GM19467 (cell line): ENCODE data around the gene CECR2.

Experiments
- ATAC-seq: cut with Tn5 transposase; IDR thresholded peaks from one replicate; pipeline ENCODE4 v1.9.1; 2021; ENCODE audit warnings: mild to moderate bottlenecking, moderate library complexity; ENCODE audit not compliant: unreplicated experiment

CECR2 gene

GRCh38 chr22:17444204-17444504 lies 74.9 kb downstream of the CECR2 start:
- no peak for ATAC-seq

GRCh38 chr22:17446698-17447097 lies 77.4 kb downstream of the CECR2 start:
- no peak for ATAC-seq

GRCh38 chr22:17451316-17451715 lies 82.1 kb downstream of the CECR2 start:
- no peak for ATAC-seq

- no peak for ATAC-seq
These were observed 91.6 kb downstream of the CECR2 start for GRCh38 chr22:17460895-17461294.

- no peak for ATAC-seq
These were observed 101.7 kb downstream of the CECR2 start for GRCh38 chr22:17470880-17471500.

GRCh38 chr22:17471886-17472535 lies 102.8 kb downstream of the CECR2 start:
- ATAC-seq = no peak

GRCh38 chr22:17472932-17473331 lies 103.7 kb downstream of the CECR2 start:
- ATAC-seq = no peak

GRCh38 chr22:17475318-17476230 lies 106.3 kb downstream of the CECR2 start:
- ATAC-seq = no peak

GRCh38 chr22:17476838-17477237 lies 107.6 kb downstream of the CECR2 start:
- ATAC-seq = no peak

GRCh38 chr22:17477391-17477833 lies 108.2 kb downstream of the CECR2 start:
- ATAC-seq = no peak

GRCh38 chr22:17479135-17479534 lies 109.9 kb downstream of the CECR2 start:
- ATAC-seq = no peak

GRCh38 chr22:17481424-17481823 lies 112.2 kb downstream of the CECR2 start:
- no peak for ATAC-seq

GRCh38 chr22:17483688-17484372 lies 114.6 kb downstream of the CECR2 start:
- no peak for ATAC-seq

- ATAC-seq = no peak
These were observed 115.3 kb downstream of the CECR2 start for GRCh38 chr22:17484608-17485007.

- no peak for ATAC-seq
These were observed 117.1 kb downstream of the CECR2 start for GRCh38 chr22:17486313-17486712.

GRCh38 chr22:17486719-17487118 lies 117.5 kb downstream of the CECR2 start:
- ATAC-seq = no peak

- no peak for ATAC-seq
These were observed 119.8 kb downstream of the CECR2 start for GRCh38 chr22:17489101-17489500.

GRCh38 chr22:17491090-17491640 lies 121.9 kb downstream of the CECR2 start:
- ATAC-seq = no peak

- ATAC-seq = no peak
These were observed 123.0 kb downstream of the CECR2 start for GRCh38 chr22:17492247-17492646.

- no peak for ATAC-seq
These were observed 124.2 kb downstream of the CECR2 start for GRCh38 chr22:17493419-17493981.

- ATAC-seq = no peak
These were observed 127.6 kb downstream of the CECR2 start for GRCh38 chr22:17496841-17497240.
